ENCODE measurements around the gene STING1. TPM values are rescaled to one million over a fixed set of nuclear protein-coding genes. Genes with fewer than 3 reads are reported as not detected.
A peak's percentile ranks its signal among the peaks of the same experiment; 100 is the strongest.

Gene STING1
- total and polyA plus RNA-seq, 10 of the 15 experiments (the other 5 are each of a cell fraction or from before 2014, with no cell fraction given): 10.1 to 56.1 (median 41.0) TPM

DNA sequence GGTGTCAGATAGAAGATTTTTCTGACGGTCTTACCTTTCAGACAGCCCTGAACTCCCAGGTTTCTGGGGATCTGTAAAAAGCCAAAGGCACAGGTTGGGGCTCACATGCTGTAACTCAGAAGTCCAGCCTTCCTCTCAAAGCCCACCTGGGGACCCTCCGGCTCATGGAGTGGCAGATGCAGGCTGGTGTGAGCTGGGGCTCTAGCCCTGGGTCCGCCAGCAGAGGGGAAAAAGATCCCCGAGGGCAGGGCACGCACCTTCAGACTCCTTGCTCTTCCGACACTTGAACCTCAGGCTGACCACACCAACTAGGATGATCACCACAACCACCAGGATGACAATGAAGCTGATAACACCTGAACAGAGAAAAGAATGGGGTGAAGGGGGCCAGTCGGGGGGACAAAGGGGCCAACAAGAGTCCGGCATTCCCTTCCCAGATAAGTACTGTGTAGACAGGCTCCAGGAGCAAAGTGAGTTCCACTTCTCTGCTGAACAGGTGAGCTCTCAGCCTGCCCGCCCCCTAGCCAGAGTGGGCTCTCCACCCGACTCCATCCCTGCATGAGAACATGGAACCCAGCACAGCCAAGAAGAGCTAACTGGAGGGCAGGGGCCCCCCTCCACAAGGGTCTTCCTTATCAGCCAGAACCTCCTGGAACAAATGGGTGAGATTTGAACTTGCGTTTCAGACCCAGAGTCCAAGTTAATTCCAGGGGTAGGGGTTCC lies 27.8 kb downstream of the STING1 start:
- Histone ChIP-seq H3K4me3 (no peak overlapping the region), H2AFZ (ENCODE audit: control insufficient read depth, low read depth, low read length) (no peak overlapping the region), H3K9ac (ENCODE audit: control insufficient read depth, insufficient read depth, low read length) (no peak overlapping the region), H3K27me3 (replicated peaks in 1 of 2; ENCODE audit: control insufficient read depth in 2 of 2, insufficient read depth in 2 of 2, low read length in 1 of 2) (no peaks in the 10 kb centered on the region), H3K79me2 (ENCODE audit: control insufficient read depth, insufficient read depth, low read length) (no peaks in the 10 kb centered on the region), H3K27ac (ENCODE audit: control insufficient read depth, insufficient read depth) (no peak overlapping the region), H3K9me3 (replicated peaks; ENCODE audit: control insufficient read depth, insufficient read depth, low read length) (no peaks in the 10 kb centered on the region), H3K4me1 (ENCODE audit: control insufficient read depth, insufficient read depth, low read length) (peaks cover 43% of the 10 kb centered on the region), H3K4me2 (ENCODE audit: control insufficient read depth, insufficient read depth) (no peak overlapping the region), H3K36me3 (ENCODE audit: control insufficient read depth in 2 of 2, insufficient read depth in 2 of 2, low read length in 1 of 2) (no peaks in the 10 kb centered on the region), H4K20me1 (ENCODE audit: control insufficient read depth, insufficient read depth) (no peaks in the 10 kb centered on the region)
- TF ChIP-seq RELB (IDR thresholded peaks at IDR 0.05; ENCODE audit: low read depth): peak; percentile 1; the same call in 1 of the 2 replicates
- TF ChIP-seq NFIC (IDR thresholded peaks at IDR 0.05; ENCODE audit: low read depth, low read length): no peak
- TF ChIP-seq IKZF2 (IDR thresholded peaks at IDR 0.05): 0 out of 4 replicates have a peak, but pooled peaks of 1 of the 2 experiments have one; percentile 8
- TF ChIP-seq MTA2 (IDR thresholded peaks at IDR 0.05; ENCODE audit: low read depth): peak; percentile 5; the same call in 1 of the 2 replicates
- 0 out of 2 replicates have a peak, but pooled peaks have one; percentile 2 for TF ChIP-seq NKRF (conservative IDR thresholded peaks at IDR 0.05)
- no peak for TF ChIP-seq HDGF (IDR thresholded peaks at IDR 0.05)
- peak; percentile 40; the same call in 1 of the 2 replicates for TF ChIP-seq IKZF1 (conservative IDR thresholded peaks at IDR 0.05)
- TF ChIP-seq IRF4 (IDR thresholded peaks at IDR 0.05; ENCODE audit: low read depth, low read length): peak; percentile 6; the same call in 1 of the 2 replicates
- ChIA-PET RAD21 (ENCODE audit: unreplicated experiment) (interaction anchor here (0.6 to 1.4 kb wide), 3 partner anchors 12 to 117 kb away, joined by 3 to 5 read pairs (median 3); no protein-coding TSS in a partner anchor), SMC1A (ENCODE audit: uncharacterized antibody, unreplicated experiment) (interaction anchor here (1.3 to 2.3 kb wide), 3 partner anchors 17 to 70 kb away, joined by 4 to 12 read pairs (median 7); no protein-coding TSS in a partner anchor), POLR2A (interaction anchor here (0.6 to 1.4 kb wide), 5 partner anchors 9 to 60 kb away, joined by 3 to 11 read pairs (median 4); no protein-coding TSS in a partner anchor), CTCF (interaction anchor here (0.6 to 2.4 kb wide), 8 partner anchors 15 to 177 kb away, joined by 3 to 14 read pairs (median 4); partner anchors contain the start of gene DNAJC18)
- FAIRE-seq: no peak
- intact Hi-C loops (cut with micrococcal nuclease; ENCODE audit: unreplicated experiment) (loop anchor here (5.0 kb wide), 1 partner anchor 208 kb away; no protein-coding TSS in a partner anchor), in situ Hi-C loops (cut with MboI) (no loop called here)
- WGBS (ENCODE audit: insufficient coverage, insufficient replicate concordance, low lambda C conversion rate, missing lambda C conversion rate): 85% methylated on average over 11 of the region's 11 CpGs
- no TSS peak for BruUV-seq (replicated peaks)
- no peak for ATAC-seq
- DNase-seq (ENCODE audit: low read depth, low spot score): no peak

All from GM12878 (cell line).